Measurements from ENCODE around the gene MYBL2. TPM values are rescaled to one million over a fixed set of nuclear protein-coding genes. Genes with fewer than 3 reads are reported as not detected.

MYBL2 gene
- total and polyA plus RNA-seq, 4 donors, result 1.6 to 30.9 (median 1.9) TPM; not detected in 1

- TF ChIP-seq ZBTB33 (IDR thresholded peaks at IDR 0.05) (no peak), NR2F2 (IDR thresholded peaks at IDR 0.05) (no peak), HNF4A (conservative IDR thresholded peaks at IDR 0.05) (peak; percentile 62), HNF4G (IDR thresholded peaks at IDR 0.05) (no peak)
Observed at GRCh38 chr20:43739148-43739749, 72.3 kb downstream of the MYBL2 start (continued).

- Histone ChIP-seq H3K27me3 (ENCODE audit: control insufficient read depth in 4 of 4, insufficient read depth in 4 of 4, low read length in 3 of 4) (no peaks in the 10 kb centered on the region), H3K9ac (ENCODE audit: low read depth in 1 of 2, low read length in 2 of 2) (no peak overlapping the region), H3K27ac (ENCODE audit: low read depth in 1 of 2, low read length in 2 of 2) (no peak overlapping the region), H3K4me3 (ENCODE audit: low read depth in 1 of 3, low read length in 3 of 3) (no peak overlapping the region), H3K36me3 (ENCODE audit: control insufficient read depth in 4 of 4, insufficient read depth in 3 of 4, low read depth in 1 of 4, low read length in 3 of 4) (no peaks in the 10 kb centered on the region), H3K9me3 (ENCODE audit: control insufficient read depth in 4 of 4, low read length in 3 of 4) (no peaks in the 10 kb centered on the region), H3K4me1 (ENCODE audit: control insufficient read depth in 4 of 4, insufficient read depth in 4 of 4, low read length in 3 of 4) (peaks cover 5 to 9% (median 8%) of the 10 kb centered on the region in 4 donors)
- WGBS, result 97% methylated on average over 3 of the region's 3 CpGs
- TF ChIP-seq CTCF (IDR thresholded peaks at IDR 0.05; ENCODE audit: low read depth, low read length, missing input control) (no peak), SP1 (IDR thresholded peaks at IDR 0.05) (no peak), ZBTB33 (IDR thresholded peaks at IDR 0.05) (no peak), FOXA2 (IDR thresholded peaks at IDR 0.05) (no peak), TAF1 (conservative IDR thresholded peaks at IDR 0.05) (no peak), HNF4G (IDR thresholded peaks at IDR 0.05) (no peak), EGR1 (IDR thresholded peaks at IDR 0.05; ENCODE audit: low read depth in 2 of 2) (no peak), REST (IDR thresholded peaks at IDR 0.05) (no peak), JUND (IDR thresholded peaks at IDR 0.05) (no peak), RAD21 (IDR thresholded peaks at IDR 0.05) (no peak)
- no peak for DNase-seq (ENCODE audit: low spot score)
Observed at GRCh38 chr20:43740642-43741041, 73.7 kb downstream of the MYBL2 start.
